AG04450 (cell line): ENCODE data around the gene ZNF446. TPM values are rescaled to one million over a fixed set of nuclear protein-coding genes. Genes with fewer than 3 reads are reported as not detected.
"Not testable (repeated sequence)": the region's sequence is repeated elsewhere in the genome, so short reads cannot be mapped to it uniquely, and the experiment has no call there.

Source experiments
- CTCF ChIA-PET: fragments of 300-600, 350-600 bp; formaldehyde crosslinking; extraction: SDS; loops from one replicate; lab custom pipeline; 2022; ENCODE audit warnings: antibody characterized with exemption, inconsistent platforms; lab: Charles Lee
- POLR2A ChIA-PET: fragments of 350-600 bp; formaldehyde crosslinking; extraction: SDS; loops from one replicate; lab custom pipeline; 2021; ENCODE audit warnings: antibody characterized with exemption, inconsistent platforms; lab: Yijun Ruan, JAX
- DNase-seq: peaks from one replicate; pipeline ENCODE4 v3.0.0-alpha.2; 2011; ENCODE audit warnings: low read depth, low spot score
- H3K27ac ChIP-seq: one replicate; pipeline ENCODE4 v1.5.1; 2012; ENCODE audit warnings: low read depth, low read length, control low read depth
- H3K27me3 ChIP-seq: one replicate; pipeline ENCODE4 v1.6.0; 2012; ENCODE audit warnings: low read length; ENCODE audit not compliant: control insufficient read depth, insufficient read depth
- H3K4me3 ChIP-seq: 2 replicates; pipeline ENCODE4 v1.5.1; 2011; ENCODE audit warnings: mild to moderate bottlenecking, low read depth, low read length, control low read depth
- H3K9me3 ChIP-seq: 2 replicates; pipeline ENCODE4 v1.5.1; 2012; ENCODE audit warnings: low read length; ENCODE audit not compliant: control insufficient read depth, insufficient read depth
- CTCF ChIP-seq: IDR thresholded peaks from 2 replicates; pipeline ENCODE4 v1.5.1; 2011; ENCODE audit warnings: low read depth, low read length, control low read depth, inconsistent platforms
- polyA plus RNA-seq: library from polyadenylated mRNA; depleted of rRNA; stranded (reverse); fragments of >200 nt; gene quantifications from 2 replicates; pipeline ENCODE4 v1.2.3, GENCODE V29; 2011

Gene ZNF446
- polyA plus RNA-seq, 1 experiment: 3.7 TPM

GRCh38 chr19:58500242-58500641, 24.1 kb downstream of the ZNF446 start:
- CTCF ChIA-PET: interaction anchor here (0.5 to 2.0 kb wide), 4 partner anchors 14 to 25 kb away, joined by 3 to 14 read pairs (median 6); partner anchors contain the start of gene ZBTB45

GRCh38 chr19:58507602-58508223, 31.6 kb downstream of the ZNF446 start:
- H3K27ac ChIP-seq, POLR2A ChIA-PET, H3K9me3 ChIP-seq, H3K4me3 ChIP-seq, DNase-seq, H3K27me3 ChIP-seq: not testable (repeated sequence)
- CTCF ChIA-PET: interaction anchor here (0.7 to 2.4 kb wide), 2 partner anchors 11 to 90 kb away, joined by 3 to 16 read pairs; partner anchors contain the start of gene ZBTB45

More at GRCh38 chr19:58500242-58500641, 24.1 kb downstream of the ZNF446 start:
- Histone ChIP-seq H3K27ac (no peak overlapping the region), H3K27me3 (no peaks in the 10 kb centered on the region), H3K9me3 (peaks cover 9% of the 10 kb centered on the region), H3K4me3 (peak overlapping the region; percentile 70)
- TF ChIP-seq CTCF: no peak
- no peak for DNase-seq
- POLR2A ChIA-PET: interaction anchor here (1.5 kb wide), 2 partner anchors 19 to 25 kb away, joined by 5 to 6 read pairs; partner anchors contain the start of gene ZBTB45

GRCh38 chr19:58509731-58510083, 33.6 kb downstream of the ZNF446 start:
- ChIA-PET CTCF (interaction anchor here (2.4 kb wide), 1 partner anchor 9 kb away, joined by 16 read pairs; the partner anchor contains the start of gene ZBTB45), POLR2A (no interaction called here)
- no peak for DNase-seq
- peaks cover 9% of the 10 kb centered on the region for H3K9me3 ChIP-seq
- no peak overlapping the region for H3K4me3 ChIP-seq
- no peaks in the 10 kb centered on the region for H3K27me3 ChIP-seq
- no peak for TF ChIP-seq CTCF
- no peak overlapping the region for H3K27ac ChIP-seq

GRCh38 chr19:58510084-58510862, 34.1 kb downstream of the ZNF446 start:
- Histone ChIP-seq H3K9me3 (peaks cover 9% of the 10 kb centered on the region), H3K27ac (no peak overlapping the region), H3K4me3 (no peak overlapping the region), H3K27me3 (no peaks in the 10 kb centered on the region)
- TF ChIP-seq CTCF: no peak
- ChIA-PET CTCF (interaction anchor here (0.8 to 2.4 kb wide), 2 partner anchors 8 to 10 kb away, joined by 3 to 16 read pairs; partner anchors contain the start of gene ZBTB45), POLR2A (no interaction called here)
- no peak for DNase-seq

- ChIA-PET CTCF (interaction anchor here (0.8 kb wide), 1 partner anchor 9 kb away, joined by 3 read pairs; no protein-coding TSS in a partner anchor), POLR2A (no interaction called here)
- H3K4me3 ChIP-seq: no peak within 1 kb of the TSS
- peaks cover 9% of the 10 kb centered on the region for H3K9me3 ChIP-seq
- no peaks in the 10 kb centered on the region for H3K27me3 ChIP-seq
- no peak within 1 kb of the TSS for H3K27ac ChIP-seq
- DNase-seq: no peak
- no peak for TF ChIP-seq CTCF
Measured at GRCh38 chr19:58511353-58512208, 35.4 kb downstream of the ZNF446 start, which contains the start of gene SLC27A5. Gene SLC27A5 (minus strand): TSS chr19:58511992. CDS start chr19:58511955, 37 bp downstream.
